CD8-positive, alpha-beta memory T cell (primary cell): ENCODE results near the gene TBX4. TPM values are rescaled to one million over a fixed set of nuclear protein-coding genes. Genes with fewer than 3 reads are reported as not detected.
A peak's percentile ranks its signal among the peaks of the same experiment; 100 is the strongest.

Source experiments
- CTCF ChIA-PET: fragments of 350-600 bp; sonication (Branson Sonifier 250); formaldehyde crosslinking; loops from one replicate; lab custom pipeline; 2021; ENCODE audit warnings: antibody characterized with exemption; lab: Charles Lee
- POLR2A ChIA-PET: fragments of 350-600 bp; sonication (Branson Sonifier 250); formaldehyde crosslinking; loops from one replicate; lab custom pipeline; 2021; ENCODE audit warnings: antibody characterized with exemption; lab: Charles Lee
- DNase-seq, 5 donors: peaks; one replicate each; pipeline versions ENCODE4 v3.0.0 to v3.0.0-alpha.2; 2020 to 2022; ENCODE audit warnings: mixed read lengths in 1 of 5
- H3K27ac ChIP-seq: one replicate; pipeline ENCODE4 v1.7.0; 2013; ENCODE audit warnings: low read depth, mild to moderate bottlenecking, low read length, moderate library complexity
- H3K27me3 ChIP-seq: 2 replicates; pipeline ENCODE4 v1.7.0; 2013; ENCODE audit warnings: low read length, mild to moderate bottlenecking; ENCODE audit not compliant: insufficient read depth, poor library complexity, severe bottlenecking
- H3K36me3 ChIP-seq: 2 replicates; pipeline ENCODE4 v1.7.0; 2013; ENCODE audit warnings: mild to moderate bottlenecking, low read length, moderate library complexity; ENCODE audit not compliant: insufficient read depth
- H3K4me1 ChIP-seq: 2 replicates; pipeline ENCODE4 v1.7.0; 2013; ENCODE audit warnings: mild to moderate bottlenecking, low read length, moderate library complexity; ENCODE audit not compliant: insufficient read depth
- H3K4me3 ChIP-seq: 2 replicates; pipeline ENCODE4 v1.7.0; 2013; ENCODE audit warnings: mild to moderate bottlenecking, low read length
- H3K9me3 ChIP-seq: 2 replicates; pipeline ENCODE4 v1.7.0; 2013; ENCODE audit warnings: mild to moderate bottlenecking, low read length
- H3K27ac Mint-ChIP-seq, 8 donors: one replicate each; pipeline ENCODE4 v1.8.0; 2020 to 2021; ENCODE audit warnings: mixed read lengths in 8 of 8, mild to moderate bottlenecking in 6 of 8, inconsistent platforms in 3 of 8, moderate library complexity in 3 of 8
- H3K27me3 Mint-ChIP-seq, 2 donors: one replicate each; pipeline ENCODE4 v1.8.0; 2020 to 2021; ENCODE audit warnings: mixed read lengths in 2 of 2, mild to moderate bottlenecking in 1 of 2, moderate library complexity in 1 of 2
- H3K36me3 Mint-ChIP-seq, 3 donors: one replicate each; pipeline ENCODE4 v1.8.0; 2020 to 2021; ENCODE audit warnings: mixed read lengths in 3 of 3, inconsistent platforms in 1 of 3, mild to moderate bottlenecking in 1 of 3
- H3K4me1 Mint-ChIP-seq, 3 donors: one replicate each; pipeline ENCODE4 v1.8.0; 2020 to 2021; ENCODE audit warnings: mixed read lengths in 3 of 3, inconsistent platforms in 1 of 3, mild to moderate bottlenecking in 1 of 3
- H3K4me3 Mint-ChIP-seq, 7 donors: one replicate each; pipeline ENCODE4 v1.8.0; 2020 to 2021; ENCODE audit warnings: mixed read lengths in 7 of 7, mild to moderate bottlenecking in 6 of 7, moderate library complexity in 4 of 7, inconsistent platforms in 2 of 7
- H3K9me3 Mint-ChIP-seq, 5 donors: one replicate each; pipeline ENCODE4 v1.8.0; 2020 to 2022; ENCODE audit warnings: mixed read lengths in 5 of 5, mild to moderate bottlenecking in 3 of 5, moderate library complexity in 2 of 5, inconsistent platforms in 1 of 5
- polyA plus RNA-seq: library from polyadenylated mRNA; unstranded; fragments of 300-500 nt; fragmentation: Illumina TruSeq; gene quantifications from one replicate; pipeline ENCODE4 v1.2.3, GENCODE V29; 2021
- total RNA-seq, 2 experiments: library from RNA; stranded (reverse); gene quantifications; one replicate each; pipeline ENCODE4 v1.2.3, GENCODE V29; 2021

The TBX4 gene
- total and polyA plus RNA-seq, 3 experiments from 2014 or later = not detected

DNA sequence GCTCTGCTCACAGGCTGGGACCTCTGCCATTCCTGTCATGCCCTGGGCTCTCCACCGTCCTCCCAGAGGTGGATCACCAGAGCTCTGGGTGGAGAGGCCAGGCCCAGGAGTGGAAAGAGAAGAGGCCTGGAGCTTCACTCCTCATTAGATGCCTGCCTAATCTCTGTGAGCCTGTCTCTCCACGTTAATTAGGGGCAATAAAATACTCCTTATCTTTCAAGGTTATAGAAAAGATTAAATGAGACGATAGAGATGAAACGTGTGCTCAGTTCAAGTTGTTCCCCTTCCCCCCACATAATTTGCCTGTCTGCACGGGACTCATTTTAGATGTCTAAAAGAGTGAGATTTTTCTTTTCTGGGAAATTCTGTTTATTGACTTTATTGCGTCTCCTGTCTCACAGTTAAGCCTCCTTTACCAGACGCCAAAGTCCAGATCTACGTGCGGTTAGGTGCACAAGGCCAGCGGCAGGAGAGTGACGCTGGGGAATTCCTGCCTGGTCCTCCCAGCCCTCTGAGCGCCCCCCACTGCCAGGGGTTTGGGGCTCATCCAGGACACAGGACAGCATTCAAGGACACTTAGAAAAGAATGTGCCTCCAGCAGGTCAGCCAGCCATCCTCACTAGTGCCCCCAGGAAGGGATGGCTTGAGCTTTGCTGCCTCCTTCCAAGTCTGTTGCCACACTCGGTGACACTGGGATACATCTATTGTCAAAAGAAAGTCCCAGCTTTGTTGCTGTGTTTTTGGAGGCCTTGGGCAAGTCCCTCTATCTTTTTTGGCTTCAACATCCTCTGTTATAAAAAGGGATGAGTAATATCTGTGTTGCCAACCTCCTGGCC lies 42.3 kb downstream of the TBX4 start:
- Mint-ChIP-seq H3K4me3 (no peak overlapping the region), H3K4me1 (peaks cover 3 to 12% (median 3%) of the 10 kb centered on the region in 3 donors), H3K9me3 (no peaks in the 10 kb centered on the region), H3K27ac (no peak overlapping the region), H3K36me3 (no peaks in the 10 kb centered on the region), H3K27me3 (peaks cover 5 to 27% of the 10 kb centered on the region in 2 donors)
- ChIA-PET POLR2A (no interaction called here), CTCF (no interaction called here)
- H3K4me3 ChIP-seq = no peak overlapping the region
- no peaks in the 10 kb centered on the region for H3K36me3 ChIP-seq
- H3K27ac ChIP-seq = no peak overlapping the region
- no peaks in the 10 kb centered on the region for H3K4me1 ChIP-seq
- no peaks in the 10 kb centered on the region for H3K9me3 ChIP-seq
- DNase-seq = no peak
- H3K27me3 ChIP-seq = no peaks in the 10 kb centered on the region

DNA sequence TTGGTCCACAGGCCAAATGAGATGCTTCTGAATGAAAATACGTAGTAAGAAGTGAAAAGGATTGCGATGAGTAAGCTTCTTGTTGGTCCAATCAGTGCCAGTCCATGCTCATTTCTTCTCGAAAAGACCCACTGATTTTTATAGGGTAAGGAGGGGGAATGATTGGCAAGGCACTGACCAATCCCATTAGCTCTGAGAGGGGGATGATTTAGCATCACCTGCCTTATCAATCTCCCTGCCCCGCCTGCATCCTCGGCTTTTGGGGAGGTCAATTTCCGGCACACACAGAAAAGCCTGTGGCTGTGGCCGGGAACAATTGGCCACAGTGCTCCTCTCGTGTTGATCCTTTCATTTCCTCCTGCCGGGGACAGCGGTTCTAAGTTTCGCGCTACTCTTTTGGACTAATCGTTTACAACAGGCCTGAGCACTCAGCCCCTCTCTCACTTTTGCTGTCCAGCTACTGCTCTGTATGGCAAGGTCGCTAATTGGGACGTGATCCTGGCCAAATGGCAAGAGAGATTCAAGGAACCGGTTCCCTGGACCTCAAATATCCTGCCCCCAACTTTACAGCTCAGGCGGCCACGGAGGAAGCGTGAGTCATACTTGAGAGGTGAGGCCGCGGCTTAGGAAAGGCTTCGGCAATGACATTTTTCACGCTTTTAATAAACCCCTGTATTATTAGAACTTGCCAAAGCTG lies 43.1 kb downstream of the TBX4 start:
- Mint-ChIP-seq H3K4me3 (peak overlapping the region in 6 of 7 donors; percentile 54 to 85 (median 58)), H3K9me3 (no peaks in the 10 kb centered on the region), H3K36me3 (no peaks in the 10 kb centered on the region), H3K4me1 (peaks cover 3 to 12% (median 3%) of the 10 kb centered on the region in 3 donors), H3K27ac (peak overlapping the region in 1 of 8 donors; percentile 47), H3K27me3 (peaks cover 7 to 34% of the 10 kb centered on the region in 2 donors)
- no peak for DNase-seq
- Histone ChIP-seq H3K27ac (no peak overlapping the region), H3K4me1 (no peaks in the 10 kb centered on the region), H3K27me3 (no peaks in the 10 kb centered on the region), H3K36me3 (no peaks in the 10 kb centered on the region), H3K4me3 (no peak overlapping the region), H3K9me3 (no peaks in the 10 kb centered on the region)
- ChIA-PET CTCF (interaction anchor here (1.2 kb wide), 1 partner anchor 46 kb away, joined by 3 read pairs; no protein-coding TSS in a partner anchor), POLR2A (no interaction called here)

DNA sequence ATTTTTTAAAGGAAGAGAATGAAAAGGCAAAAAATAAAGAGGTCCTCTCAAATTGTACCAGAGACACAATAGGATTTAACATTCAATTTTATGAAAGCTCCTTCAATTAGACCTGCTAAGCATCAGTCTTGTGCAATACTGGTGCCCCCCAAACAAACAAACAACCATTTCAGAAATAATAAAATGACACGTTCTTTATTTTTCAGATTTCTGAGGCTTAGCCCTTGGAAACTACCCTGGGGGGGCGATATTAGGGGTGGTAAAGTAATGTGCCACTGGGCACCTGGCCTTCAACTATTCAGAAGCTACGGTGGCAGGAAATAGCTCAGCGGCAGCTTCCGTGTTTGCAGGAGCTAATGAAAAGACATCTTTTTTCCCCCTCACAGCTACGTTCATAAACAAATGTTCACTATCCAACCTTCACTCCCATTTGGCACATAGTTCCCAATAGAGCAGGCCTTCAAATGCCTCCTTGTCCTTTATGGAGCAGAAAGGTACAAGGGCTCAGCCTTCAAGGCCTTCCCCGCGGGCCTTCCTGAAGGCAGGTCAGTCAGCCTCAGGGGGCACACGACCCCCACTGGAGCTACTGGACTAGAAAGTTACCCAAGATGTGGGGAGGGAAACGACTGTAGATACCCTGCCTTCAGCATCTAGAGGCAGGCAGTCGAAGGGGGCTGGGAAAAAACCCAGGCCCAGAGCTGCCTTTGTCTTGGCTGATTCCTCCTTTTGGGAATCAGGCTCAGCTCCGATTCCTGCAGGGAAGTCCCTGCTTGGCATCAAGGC lies 44.1 kb downstream of the TBX4 start:
- Mint-ChIP-seq H3K27ac (peak overlapping the region in 1 of 8 donors; percentile 47), H3K27me3 (peaks cover 7 to 43% of the 10 kb centered on the region in 2 donors), H3K4me1 (peaks cover 3 to 12% (median 3%) of the 10 kb centered on the region in 3 donors), H3K9me3 (no peaks in the 10 kb centered on the region), H3K4me3 (no peak overlapping the region), H3K36me3 (no peaks in the 10 kb centered on the region)
- no peaks in the 10 kb centered on the region for H3K36me3 ChIP-seq
- no peak overlapping the region for H3K27ac ChIP-seq
- no peak overlapping the region for H3K4me3 ChIP-seq
- CTCF ChIA-PET = interaction anchor here (1.2 kb wide), 1 partner anchor 47 kb away, joined by 3 read pairs; no protein-coding TSS in a partner anchor
- no peaks in the 10 kb centered on the region for H3K4me1 ChIP-seq
- POLR2A ChIA-PET = no interaction called here
- H3K9me3 ChIP-seq = no peaks in the 10 kb centered on the region
- DNase-seq = no peak
- no peaks in the 10 kb centered on the region for H3K27me3 ChIP-seq

DNA sequence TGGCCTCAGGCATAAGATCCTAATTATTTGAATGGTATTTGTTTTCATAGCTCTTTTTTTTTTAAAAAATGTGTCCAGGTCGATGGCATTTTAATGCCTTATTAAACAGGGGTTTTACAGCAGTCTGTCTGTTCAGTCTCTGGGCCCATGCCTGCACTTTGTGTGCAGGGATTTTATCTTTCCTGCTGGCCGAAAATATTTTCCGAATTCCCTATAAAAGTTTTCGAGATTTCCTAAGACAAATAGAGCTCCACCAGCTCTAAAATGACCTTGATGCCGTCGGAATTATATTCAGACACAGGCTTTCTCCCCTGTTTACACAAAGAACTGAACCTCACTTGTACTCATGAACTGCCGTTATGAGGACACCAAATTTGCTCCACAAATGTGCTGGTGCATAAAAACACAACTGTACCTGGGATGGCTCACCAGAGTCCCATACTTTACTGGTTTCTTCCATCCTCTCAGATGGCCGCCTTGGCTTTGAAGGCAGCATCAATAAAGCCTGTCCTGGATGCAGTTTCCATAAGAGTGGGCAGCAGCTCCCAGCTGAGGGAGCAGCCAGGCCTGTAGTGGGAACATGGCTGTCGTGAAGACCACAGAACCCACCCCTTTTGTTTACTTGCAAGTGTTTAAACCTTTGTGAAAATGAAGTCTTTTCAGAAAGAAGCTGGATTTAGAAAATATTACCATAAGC lies 44.9 kb downstream of the TBX4 start:
- Histone ChIP-seq H3K4me1 (no peaks in the 10 kb centered on the region), H3K36me3 (no peaks in the 10 kb centered on the region), H3K27me3 (no peaks in the 10 kb centered on the region), H3K4me3 (no peak overlapping the region), H3K27ac (no peak overlapping the region), H3K9me3 (no peaks in the 10 kb centered on the region)
- ChIA-PET POLR2A (no interaction called here), CTCF (no interaction called here)
- H3K27ac Mint-ChIP-seq = no peak overlapping the region
- no peaks in the 10 kb centered on the region for H3K9me3 Mint-ChIP-seq
- peaks cover 7 to 46% of the 10 kb centered on the region in 2 donors for H3K27me3 Mint-ChIP-seq
- no peak for DNase-seq
- peaks cover 3 to 12% (median 3%) of the 10 kb centered on the region in 3 donors for H3K4me1 Mint-ChIP-seq
- no peaks in the 10 kb centered on the region for H3K36me3 Mint-ChIP-seq
- H3K4me3 Mint-ChIP-seq = no peak overlapping the region

DNA sequence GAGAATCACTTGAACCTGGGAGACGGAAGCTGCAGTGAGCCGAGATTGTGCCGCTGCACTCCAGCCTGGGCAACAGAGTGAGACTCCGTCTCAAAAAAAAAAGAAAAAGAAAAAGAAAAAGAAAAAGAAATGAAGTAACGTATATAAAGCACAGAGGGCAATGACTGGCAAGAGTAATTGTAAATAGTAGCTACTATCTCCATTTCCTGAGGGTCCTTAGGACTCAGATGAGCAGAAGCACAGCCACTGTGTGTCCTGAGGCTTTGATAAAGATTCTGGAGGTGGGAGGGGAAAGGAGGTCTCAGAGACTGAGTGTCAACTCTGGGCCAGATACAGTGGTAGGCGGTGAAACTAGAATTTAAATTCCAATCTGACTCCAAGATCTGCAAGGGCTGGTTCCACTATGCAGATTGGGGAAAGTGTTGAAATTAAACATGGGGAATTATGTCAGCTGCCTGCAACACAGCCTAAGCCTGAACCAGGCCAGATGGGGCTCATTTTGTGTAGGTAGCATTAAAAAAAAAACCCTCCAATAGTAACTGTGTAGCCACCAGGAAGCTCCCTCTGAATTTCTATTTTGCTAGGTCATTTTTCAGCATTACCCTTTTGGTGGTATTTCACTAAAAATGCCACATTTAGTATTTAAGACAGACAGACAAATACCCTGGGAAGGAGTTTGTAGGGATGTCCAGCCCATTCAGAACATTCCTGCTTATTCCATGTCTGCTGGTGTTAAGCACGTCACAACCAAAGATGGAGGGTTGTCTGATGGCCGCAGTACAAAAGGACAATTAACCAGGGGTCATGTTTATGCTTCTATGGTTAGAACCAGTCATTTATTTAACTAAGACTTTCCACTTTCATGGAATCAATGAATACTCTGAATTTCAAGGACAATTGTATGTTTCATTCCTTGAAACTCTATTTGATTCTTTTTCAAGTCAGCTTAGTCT lies 46.1 kb downstream of the TBX4 start:
- CTCF ChIA-PET = interaction anchor here (1.5 kb wide), 1 partner anchor 13 kb away, joined by 3 read pairs; no protein-coding TSS in a partner anchor
- no peak overlapping the region for H3K4me3 Mint-ChIP-seq

DNA sequence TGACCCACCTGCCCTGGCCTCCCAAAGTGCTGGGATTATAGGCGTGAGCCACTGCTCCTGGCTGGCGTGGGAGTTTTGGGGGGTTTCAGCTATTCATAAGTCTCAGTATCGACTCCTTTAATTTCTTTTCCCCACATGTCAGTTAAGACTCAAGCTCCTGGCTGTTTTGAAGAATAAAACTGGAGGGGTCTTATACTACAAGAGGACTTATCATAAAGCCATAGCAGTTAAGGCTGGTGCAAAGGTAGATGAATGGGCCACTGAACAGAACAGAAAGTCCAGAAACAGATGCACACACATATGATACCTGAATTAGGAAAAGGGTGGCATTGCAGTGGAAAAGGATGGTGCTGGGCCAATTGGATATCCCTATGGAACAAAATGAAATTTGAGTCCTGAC lies 47.4 kb downstream of the TBX4 start:
- H3K36me3 ChIP-seq = no peaks in the 10 kb centered on the region
- no peak overlapping the region for H3K4me3 Mint-ChIP-seq
- peaks cover 0 to 2% (median 0%) of the 10 kb centered on the region in 5 donors for H3K9me3 Mint-ChIP-seq
- H3K36me3 Mint-ChIP-seq = no peaks in the 10 kb centered on the region
- H3K4me1 Mint-ChIP-seq = peaks cover 3 to 12% (median 3%) of the 10 kb centered on the region in 3 donors
- CTCF ChIA-PET = interaction anchor here (1.5 kb wide), 1 partner anchor 12 kb away, joined by 3 read pairs; no protein-coding TSS in a partner anchor
- H3K4me3 ChIP-seq = no peak overlapping the region
- H3K9me3 ChIP-seq = no peaks in the 10 kb centered on the region
- POLR2A ChIA-PET = no interaction called here
- H3K27me3 ChIP-seq = no peaks in the 10 kb centered on the region
- no peak overlapping the region for H3K27ac ChIP-seq
- DNase-seq = no peak
- H3K4me1 ChIP-seq = no peaks in the 10 kb centered on the region
- no peak overlapping the region for H3K27ac Mint-ChIP-seq
- H3K27me3 Mint-ChIP-seq = peaks cover 7 to 52% of the 10 kb centered on the region in 2 donors

More for the DNA sequence above, 46.1 kb downstream of the TBX4 start:
- no peak overlapping the region for H3K4me3 ChIP-seq
- no peaks in the 10 kb centered on the region for H3K36me3 ChIP-seq
- no peaks in the 10 kb centered on the region for H3K27me3 ChIP-seq
- Mint-ChIP-seq H3K27me3 (peaks cover 7 to 54% of the 10 kb centered on the region in 2 donors), H3K4me1 (peaks cover 3 to 12% (median 3%) of the 10 kb centered on the region in 3 donors), H3K9me3 (no peaks in the 10 kb centered on the region), H3K27ac (no peak overlapping the region), H3K36me3 (no peaks in the 10 kb centered on the region)
- no peak for DNase-seq
- H3K27ac ChIP-seq = no peak overlapping the region
- POLR2A ChIA-PET = no interaction called here
- H3K9me3 ChIP-seq = no peaks in the 10 kb centered on the region
- H3K4me1 ChIP-seq = no peaks in the 10 kb centered on the region
